Endothelial cell (in vitro differentiated cells): ENCODE data around the gene HSP90AB1. TPM values are rescaled to one million over a fixed set of nuclear protein-coding genes. Genes with fewer than 3 reads are reported as not detected.

Source experiments
- DNase-seq: peaks from one replicate; pipeline ENCODE4 v3.0.0; 2021; ENCODE audit warnings: low spot score
- H3K27ac Mint-ChIP-seq: one replicate; pipeline ENCODE4 v1.8.0; 2021; ENCODE audit warnings: mixed read lengths, inconsistent platforms; ENCODE audit not compliant: unreplicated experiment
- H3K27me3 Mint-ChIP-seq: one replicate; pipeline ENCODE4 v1.8.0; 2021; ENCODE audit warnings: mild to moderate bottlenecking, moderate library complexity, mixed read lengths, inconsistent platforms; ENCODE audit not compliant: unreplicated experiment
- H3K36me3 Mint-ChIP-seq: one replicate; pipeline ENCODE4 v1.8.0; 2021; ENCODE audit warnings: mild to moderate bottlenecking, low read depth, mixed read lengths, inconsistent platforms; ENCODE audit not compliant: unreplicated experiment
- H3K4me1 Mint-ChIP-seq: one replicate; pipeline ENCODE4 v1.8.0; 2021; ENCODE audit warnings: mild to moderate bottlenecking, mixed read lengths, inconsistent platforms; ENCODE audit not compliant: unreplicated experiment
- H3K4me3 Mint-ChIP-seq: one replicate; pipeline ENCODE4 v1.8.0; 2021; ENCODE audit warnings: mild to moderate bottlenecking, mixed read lengths, inconsistent platforms; ENCODE audit not compliant: unreplicated experiment
- H3K9me3 Mint-ChIP-seq: one replicate; pipeline ENCODE4 v1.8.0; 2021; ENCODE audit warnings: mixed read lengths, inconsistent platforms; ENCODE audit not compliant: unreplicated experiment
- CTCF ChIP-seq: fragments of 200-600 bp; sonication (generic); IDR thresholded peaks from one replicate; pipeline ENCODE4 v1.5.0; 2021; ENCODE audit warnings: antibody characterized with exemption; ENCODE audit not compliant: unreplicated experiment
- total RNA-seq: library from RNA; stranded (reverse); fragmentation: NEBNext Ultra II Directional; extraction: Animal tissue kit (Norgen Biotek cat#: 25700); gene quantifications from one replicate; pipeline ENCODE4 v1.2.1, GENCODE V29; 2021; ENCODE audit not compliant: unreplicated experiment

Gene HSP90AB1
- total RNA-seq, 1 donor from 2014 or later = 962 TPM

GRCh38 chr6:44219053-44219814, 27.7 kb upstream of the HSP90AB1 start:
- Mint-ChIP-seq H3K27ac (peak overlapping the region; percentile 87), H3K4me3 (peak overlapping the region; percentile 85), H3K36me3 (no peaks in the 10 kb centered on the region), H3K9me3 (no peaks in the 10 kb centered on the region), H3K4me1 (peaks cover 46% of the 10 kb centered on the region), H3K27me3 (peaks cover 4% of the 10 kb centered on the region)
- no peak for TF ChIP-seq CTCF
- peak; percentile 88 for DNase-seq

GRCh38 chr6:44219815-44220784, 26.8 kb upstream of the HSP90AB1 start:
- Mint-ChIP-seq H3K36me3 (no peaks in the 10 kb centered on the region), H3K4me3 (peak overlapping the region; percentile 81), H3K4me1 (peaks cover 54% of the 10 kb centered on the region), H3K9me3 (no peaks in the 10 kb centered on the region), H3K27ac (no peak overlapping the region), H3K27me3 (peaks cover 4% of the 10 kb centered on the region)
- no peak for TF ChIP-seq CTCF
- no peak for DNase-seq

- no peak for DNase-seq
- Mint-ChIP-seq H3K9me3 (no peaks in the 10 kb centered on the region), H3K27me3 (peaks cover 4% of the 10 kb centered on the region), H3K36me3 (no peaks in the 10 kb centered on the region), H3K4me3 (peak overlapping the region; percentile 74), H3K27ac (no peak overlapping the region), H3K4me1 (peaks cover 60% of the 10 kb centered on the region)
- no peak for TF ChIP-seq CTCF
Observed at GRCh38 chr6:44220913-44221290, 26.0 kb upstream of the HSP90AB1 start.

GRCh38 chr6:44221291-44221960, 25.5 kb upstream of the HSP90AB1 start:
- no peaks in the 10 kb centered on the region for H3K9me3 Mint-ChIP-seq
- H3K4me3 Mint-ChIP-seq = peak overlapping the region; percentile 74
- H3K36me3 Mint-ChIP-seq = no peaks in the 10 kb centered on the region
- H3K4me1 Mint-ChIP-seq = peaks cover 62% of the 10 kb centered on the region
- peak; percentile 59 for TF ChIP-seq CTCF
- peaks cover 4% of the 10 kb centered on the region for H3K27me3 Mint-ChIP-seq
- peak; percentile 74 for DNase-seq
- no peak overlapping the region for H3K27ac Mint-ChIP-seq
